Loucy (cell line): Measurements from ENCODE around the gene ZNF888.
"Not testable (repeated sequence)": the region's sequence is repeated elsewhere in the genome, so short reads cannot be mapped to it uniquely, and the experiment has no call there.

Experiments
- H2AFZ ChIP-seq: fragments of 200-600 bp; sonication (generic); 2 replicates; pipeline ENCODE4 v1.6.0; 2016; ENCODE audit warnings: antibody characterized with exemption, mild to moderate bottlenecking, low read length, moderate library complexity
- H3F3A ChIP-seq: fragments of 200-600 bp; 2 replicates; pipeline ENCODE4 v1.6.0; 2016; ENCODE audit warnings: antibody characterized with exemption, low read depth, mild to moderate bottlenecking
- H3K27me3 ChIP-seq: fragments of 200-600 bp; sonication (generic); 2 replicates; pipeline ENCODE4 v1.6.1; 2014; ENCODE audit warnings: low read length, mild to moderate bottlenecking; ENCODE audit not compliant: insufficient read depth, poor library complexity, severe bottlenecking
- H3K36me3 ChIP-seq: fragments of 200-600 bp; sonication (generic); 2 replicates; pipeline ENCODE4 v1.6.1; 2016; ENCODE audit warnings: low read length; ENCODE audit not compliant: insufficient read depth
- H3K4me1 ChIP-seq: fragments of 200-600 bp; sonication (generic); 2 replicates; pipeline ENCODE4 v1.5.1; 2014; ENCODE audit warnings: low read length, mild to moderate bottlenecking; ENCODE audit not compliant: insufficient read depth, poor library complexity, severe bottlenecking
- H3K4me2 ChIP-seq: fragments of 200-600 bp; sonication (generic); 2 replicates; pipeline ENCODE4 v1.6.0; 2014; ENCODE audit warnings: antibody characterized with exemption, low read length, low read depth, mild to moderate bottlenecking; ENCODE audit not compliant: poor library complexity, severe bottlenecking
- H3K4me3 ChIP-seq: fragments of 200-600 bp; sonication (generic); 2 replicates; pipeline ENCODE4 v1.5.1; 2014; ENCODE audit warnings: low read length, mild to moderate bottlenecking, mixed read lengths; ENCODE audit not compliant: poor library complexity, severe bottlenecking
- H3K79me2 ChIP-seq: fragments of 200-600 bp; sonication (generic); 2 replicates; pipeline ENCODE4 v1.6.1; 2014; ENCODE audit warnings: low read length; ENCODE audit not compliant: insufficient read depth
- H3K9ac ChIP-seq: fragments of 200-600 bp; sonication (generic); 2 replicates; pipeline ENCODE4 v1.6.0; 2014; ENCODE audit warnings: mild to moderate bottlenecking, low read depth, low read length, moderate library complexity; ENCODE audit not compliant: poor library complexity, severe bottlenecking
- H3K9me2 ChIP-seq: fragments of 200-600 bp; sonication (generic); replicated peaks from 2 replicates; pipeline ENCODE4 v1.6.1; 2016; ENCODE audit warnings: low read depth, low read length, mixed read lengths
- H3K9me3 ChIP-seq: fragments of 200-600 bp; sonication (generic); 2 replicates; pipeline ENCODE4 v1.6.1; 2014; ENCODE audit warnings: mild to moderate bottlenecking, antibody characterized with exemption, low read length, low read depth; ENCODE audit not compliant: insufficient read depth
- H4K20me1 ChIP-seq: fragments of 200-600 bp; sonication (generic); 2 replicates; pipeline ENCODE4 v1.6.0; 2014; ENCODE audit warnings: antibody characterized with exemption, low read length, mild to moderate bottlenecking; ENCODE audit not compliant: insufficient read depth, poor library complexity, severe bottlenecking

ZNF888 gene

DNA sequence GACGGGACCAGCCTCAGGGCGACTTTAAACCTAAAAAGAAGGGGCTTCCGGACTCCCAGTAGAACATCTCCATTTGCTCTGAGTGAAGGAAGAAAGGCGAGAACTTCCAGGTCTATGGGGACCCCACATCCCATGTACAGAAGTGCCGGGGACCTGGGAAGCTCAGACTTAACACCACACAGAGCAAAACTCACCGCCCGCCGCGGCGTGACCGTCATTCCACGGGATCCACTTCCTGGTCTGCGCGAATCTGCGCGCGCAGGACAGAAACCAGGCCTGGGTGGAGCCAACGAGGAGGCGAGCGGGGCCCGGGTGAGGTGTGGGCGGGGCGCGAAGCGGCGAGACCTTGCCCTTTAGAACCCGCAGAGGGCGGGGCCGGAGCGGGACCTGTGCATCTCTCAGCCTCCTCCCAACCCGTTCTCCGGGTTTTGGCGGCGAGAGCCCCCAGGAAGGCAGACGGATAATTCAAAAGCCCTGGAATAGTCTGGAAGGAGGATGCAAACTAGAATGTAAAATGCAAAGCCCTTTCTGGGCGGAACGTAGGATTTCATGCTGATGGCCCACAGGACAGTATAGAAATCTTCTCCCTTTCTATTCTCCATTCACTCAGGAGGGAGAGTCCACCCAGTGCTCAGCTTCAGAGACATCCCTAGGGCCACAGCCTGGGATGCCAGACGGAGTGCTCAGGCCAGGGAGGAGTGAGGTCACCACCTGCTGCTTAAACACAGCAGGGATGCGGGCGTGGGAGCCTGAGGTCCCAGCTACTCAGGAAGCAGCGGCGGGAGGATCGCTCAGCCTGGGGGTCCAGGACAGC lies 65.6 kb downstream of the ZNF888 start, which contains the start of gene ZNF468:
TSS of gene ZNF468 (minus strand) at position 242 of the 814 bp plus-strand sequence. CDS start 3,347 bp downstream, outside the sequence.
- peak within 1 kb of the TSS; percentile 100 for H2AFZ ChIP-seq
- not testable (repeated sequence) for H4K20me1 ChIP-seq, H3K9me2 ChIP-seq, H3K27me3 ChIP-seq, H3K9me3 ChIP-seq, H3F3A ChIP-seq
- H3K9ac ChIP-seq: peak within 1 kb of the TSS; percentile 85
- H3K4me3 ChIP-seq: peak within 1 kb of the TSS; percentile 96
- H3K4me2 ChIP-seq: peak within 1 kb of the TSS; percentile 90
- H3K36me3 ChIP-seq: peaks cover 13% of the 10 kb centered on the region; the same call in 1 of the 2 replicates
- peaks cover 14% of the 10 kb centered on the region for H3K79me2 ChIP-seq
- peaks cover 10% of the 10 kb centered on the region for H3K4me1 ChIP-seq

DNA sequence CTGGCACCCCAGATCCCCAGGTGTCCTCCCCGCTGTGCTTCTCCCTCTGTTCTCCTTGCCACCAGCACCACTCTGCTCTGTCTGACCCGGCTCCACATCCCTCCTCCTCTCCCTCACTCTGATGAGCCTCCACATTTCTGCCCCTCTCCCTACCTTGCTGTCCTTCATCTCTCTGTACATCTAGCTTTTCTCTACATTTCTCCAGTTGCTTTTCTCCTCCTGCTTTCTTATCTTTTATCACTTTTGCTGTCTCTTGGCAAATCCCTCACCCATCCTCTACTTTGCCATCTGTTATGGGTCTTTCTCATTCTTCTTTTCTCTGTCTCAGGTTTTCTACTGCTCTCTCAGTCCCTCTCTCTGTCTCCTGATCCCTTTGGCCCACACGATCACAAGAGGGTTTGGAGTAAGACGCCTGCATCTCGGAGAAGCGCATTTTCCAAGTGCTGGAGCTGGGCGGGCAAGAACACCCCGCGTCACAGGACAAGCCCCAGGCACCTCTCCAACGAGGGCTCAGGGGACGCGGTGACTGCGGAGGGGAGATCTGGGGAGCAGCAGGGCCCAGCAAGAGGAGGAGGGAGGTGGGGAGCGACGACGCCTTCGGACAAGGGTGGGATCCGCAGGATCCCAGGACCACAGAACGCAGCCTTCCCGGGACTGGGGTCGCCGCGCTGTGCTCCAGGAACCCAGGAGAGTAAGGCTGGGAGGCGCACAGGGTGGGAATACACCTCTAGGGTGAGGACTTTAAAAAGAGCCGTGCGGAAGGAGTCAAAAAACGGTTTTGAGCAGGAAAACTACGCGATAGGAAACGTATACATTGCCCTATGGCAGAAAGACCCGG lies 66.5 kb downstream of the ZNF888 start:
- Histone ChIP-seq H3K79me2 (peaks cover 14% of the 10 kb centered on the region), H2AFZ (peak overlapping the region; percentile 92)

More for the DNA sequence above, 66.5 kb downstream of the ZNF888 start:
- Histone ChIP-seq H3K9ac (peak overlapping the region; percentile 85), H3K4me1 (peaks cover 10% of the 10 kb centered on the region), H3K36me3 (peaks cover 13% of the 10 kb centered on the region; the same call in 1 of the 2 replicates), H3K4me2 (peak overlapping the region; percentile 90), H3K4me3 (peak overlapping the region; percentile 96)
- H3K27me3 ChIP-seq, H3K9me3 ChIP-seq, H3F3A ChIP-seq, H3K9me2 ChIP-seq, H4K20me1 ChIP-seq: not testable (repeated sequence)
